Measurements from ENCODE around the gene NOM1. TPM values are rescaled to one million over a fixed set of nuclear protein-coding genes. Genes with fewer than 3 reads are reported as not detected.

NOM1 gene
- total RNA-seq, 1 experiment from 2014 or later = 30.3 TPM

GRCh38 chr7:157020514-157021070, 71.1 kb downstream of the NOM1 start:
- in situ Hi-C loops (cut with HindIII; ENCODE audit: low pct_unique_long_range_greater_than_20kb, low sequenced_read_pairs) = no loop called here
- TF ChIP-seq POLR2AphosphoS5 (IDR thresholded peaks at IDR 0.05; ENCODE audit: low read depth, low read length) (no peak), CTCF (IDR thresholded peaks at IDR 0.05) (no peak), TCF7L2 (IDR thresholded peaks at IDR 0.05; ENCODE audit: low read depth, low read length) (no peak), SIN3A (IDR thresholded peaks at IDR 0.05; ENCODE audit: borderline replicate concordance, insufficient read depth, low read depth, low read length) (no peak), REST (IDR thresholded peaks at IDR 0.05; ENCODE audit: insufficient read depth in 1 of 2, low read depth in 2 of 2, low read length in 1 of 2) (no peak)
- DNase-seq (ENCODE audit: low read depth, low spot score) = no peak
- POLR2A ChIA-PET = no interaction called here
- H3K4me3 ChIP-seq (ENCODE audit: low read depth in 2 of 2, low read length in 2 of 2) = no peak overlapping the region
- H3K27ac ChIP-seq (ENCODE audit: low read length) = no peak overlapping the region
- H3K27me3 ChIP-seq (ENCODE audit: control insufficient read depth, insufficient read depth, low read length) = peaks cover 21% of the 10 kb centered on the region
- CTCF ChIA-PET = no interaction called here
- BruUV-seq (replicated peaks) = no TSS peak
- intact Hi-C loops (cut with micrococcal nuclease; ENCODE audit: unreplicated experiment) = no loop called here
- no peaks in the 10 kb centered on the region for H3K9me3 ChIP-seq (ENCODE audit: control insufficient read depth, insufficient read depth, low read depth, low read length)
- H3K4me1 ChIP-seq (ENCODE audit: control insufficient read depth, insufficient read depth, low read length) = peaks cover 5% of the 10 kb centered on the region
- no peaks in the 10 kb centered on the region for H3K36me3 ChIP-seq (ENCODE audit: control insufficient read depth, insufficient read depth, low read length)
- ATAC-seq = no peak

- ChIA-PET CTCF (no interaction called here), POLR2A (no interaction called here)
- H3K27me3 ChIP-seq (ENCODE audit: control insufficient read depth, insufficient read depth, low read length) = peaks cover 26% of the 10 kb centered on the region
- no TSS peak for BruUV-seq (replicated peaks)
- in situ Hi-C loops (cut with HindIII; ENCODE audit: low pct_unique_long_range_greater_than_20kb, low sequenced_read_pairs) (no loop called here), intact Hi-C loops (cut with micrococcal nuclease; ENCODE audit: unreplicated experiment) (no loop called here)
- H3K4me1 ChIP-seq (ENCODE audit: control insufficient read depth, insufficient read depth, low read length) = peaks cover 5% of the 10 kb centered on the region
- no peak for DNase-seq (ENCODE audit: low read depth, low spot score)
- ATAC-seq = peak; percentile 52; the same call in 1 of the 2 replicates
- H3K27ac ChIP-seq (ENCODE audit: low read length) = no peak overlapping the region
- no peak for TF ChIP-seq POLR2AphosphoS5 (IDR thresholded peaks at IDR 0.05; ENCODE audit: low read depth, low read length)
- no peaks in the 10 kb centered on the region for H3K36me3 ChIP-seq (ENCODE audit: control insufficient read depth, insufficient read depth, low read length)
- no peaks in the 10 kb centered on the region for H3K9me3 ChIP-seq (ENCODE audit: control insufficient read depth, insufficient read depth, low read depth, low read length)
- H3K4me3 ChIP-seq (ENCODE audit: low read depth in 2 of 2, low read length in 2 of 2) = peak overlapping the region; percentile 33 to 43
Observed at GRCh38 chr7:157021071-157021870, 71.8 kb downstream of the NOM1 start.

All from Panc1 (cell line).